ENCODE measurements around the gene GMPPA.

DNA sequence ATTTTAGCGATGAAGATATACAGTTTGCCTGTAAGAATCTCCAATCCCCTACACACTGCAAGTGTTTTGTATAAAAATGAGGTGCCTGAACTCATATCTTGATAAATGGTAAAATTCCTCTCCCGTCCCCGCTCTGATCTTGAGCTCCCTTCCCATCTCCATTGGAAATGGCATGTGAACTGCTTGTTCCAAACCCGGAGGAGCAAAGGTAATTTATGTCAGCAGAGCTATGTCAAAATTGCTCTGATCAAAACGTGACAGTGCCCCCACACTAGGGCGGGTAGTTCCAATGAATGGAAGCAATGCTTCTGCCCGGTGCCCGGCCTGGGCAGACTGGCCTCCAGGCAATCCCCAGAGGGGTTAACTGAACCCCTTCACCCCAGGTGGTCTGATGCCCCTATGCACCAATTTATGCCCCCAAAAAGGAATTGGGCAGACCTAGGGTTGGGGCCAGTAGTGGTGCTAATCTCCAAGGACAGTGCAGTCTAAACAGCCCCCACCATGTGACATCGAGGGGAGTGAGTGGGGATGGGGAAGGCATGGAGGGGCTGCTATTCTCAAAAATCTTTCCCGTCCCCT lies 3.6 kb upstream of the GMPPA start:
- TF ChIP-seq, protein P1, sequence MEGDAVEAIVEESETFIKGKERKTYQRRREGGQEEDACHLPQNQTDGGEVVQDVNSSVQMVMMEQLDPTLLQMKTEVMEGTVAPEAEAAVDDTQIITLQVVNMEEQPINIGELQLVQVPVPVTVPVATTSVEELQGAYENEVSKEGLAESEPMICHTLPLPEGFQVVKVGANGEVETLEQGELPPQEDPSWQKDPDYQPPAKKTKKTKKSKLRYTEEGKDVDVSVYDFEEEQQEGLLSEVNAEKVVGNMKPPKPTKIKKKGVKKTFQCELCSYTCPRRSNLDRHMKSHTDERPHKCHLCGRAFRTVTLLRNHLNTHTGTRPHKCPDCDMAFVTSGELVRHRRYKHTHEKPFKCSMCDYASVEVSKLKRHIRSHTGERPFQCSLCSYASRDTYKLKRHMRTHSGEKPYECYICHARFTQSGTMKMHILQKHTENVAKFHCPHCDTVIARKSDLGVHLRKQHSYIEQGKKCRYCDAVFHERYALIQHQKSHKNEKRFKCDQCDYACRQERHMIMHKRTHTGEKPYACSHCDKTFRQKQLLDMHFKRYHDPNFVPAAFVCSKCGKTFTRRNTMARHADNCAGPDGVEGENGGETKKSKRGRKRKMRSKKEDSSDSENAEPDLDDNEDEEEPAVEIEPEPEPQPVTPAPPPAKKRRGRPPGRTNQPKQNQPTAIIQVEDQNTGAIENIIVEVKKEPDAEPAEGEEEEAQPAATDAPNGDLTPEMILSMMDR (IDR thresholded peaks at IDR 0.05 in 8 of 11, conservative IDR thresholded peaks at IDR 0.05 in 3 of 11), result no peak
- TF ChIP-seq POLR2A (IDR thresholded peaks at IDR 0.05), result no peak

All from spleen (tissue), 7 donors.